ELR (cell line): ENCODE measurements around the gene DGUOK.

Source experiments
- DNase-seq: peaks from one replicate; pipeline ENCODE4 v3.0.0-alpha.2; 2015; ENCODE audit warnings: low read depth

Gene DGUOK

GRCh38 chr2:73947412-73948018 is 20.8 kb downstream of the DGUOK start:
- no peak for DNase-seq

GRCh38 chr2:73949802-73950201 is 23.1 kb downstream of the DGUOK start:
- DNase-seq = no peak

GRCh38 chr2:73952499-73953446 is 26.1 kb downstream of the DGUOK start:
- DNase-seq = peak; percentile 71

- DNase-seq = no peak
Observed at GRCh38 chr2:73956218-73956865, 29.7 kb downstream of the DGUOK start.

- DNase-seq = no peak
Observed at GRCh38 chr2:73961274-73961673, 34.6 kb downstream of the DGUOK start.

- DNase-seq = no peak
Observed at GRCh38 chr2:73961823-73962615, 35.3 kb downstream of the DGUOK start.

GRCh38 chr2:73962798-73963197 is 36.1 kb downstream of the DGUOK start:
- no peak for DNase-seq

GRCh38 chr2:73963385-73964120 is 36.9 kb downstream of the DGUOK start:
- DNase-seq = no peak

- no peak for DNase-seq
Observed at GRCh38 chr2:73964223-73964622, 37.5 kb downstream of the DGUOK start.

- DNase-seq = no peak
Observed at GRCh38 chr2:73965053-73965452, 38.4 kb downstream of the DGUOK start.

GRCh38 chr2:73968357-73968937 is 41.8 kb downstream of the DGUOK start:
- no peak for DNase-seq

- DNase-seq = no peak
Observed at GRCh38 chr2:73969356-73969755, 42.7 kb downstream of the DGUOK start.

- no peak for DNase-seq
Observed at GRCh38 chr2:73970141-73970803, 43.6 kb downstream of the DGUOK start.

- no peak for DNase-seq
Observed at GRCh38 chr2:73970850-73971471, 44.3 kb downstream of the DGUOK start.

- no peak for DNase-seq
Observed at GRCh38 chr2:73971722-73972121, 45.0 kb downstream of the DGUOK start.

GRCh38 chr2:73972846-73973245 is 46.2 kb downstream of the DGUOK start:
- no peak for DNase-seq

GRCh38 chr2:73975731-73976130 is 49.1 kb downstream of the DGUOK start:
- DNase-seq = no peak

GRCh38 chr2:73976803-73977202 is 50.1 kb downstream of the DGUOK start:
- DNase-seq = no peak

- DNase-seq = no peak
Observed at GRCh38 chr2:73977466-73977865, 50.8 kb downstream of the DGUOK start.

- DNase-seq = no peak
Observed at GRCh38 chr2:73979021-73979420, 52.3 kb downstream of the DGUOK start.
